NCI-H774 (cell line): ENCODE measurements around the gene ANO10.

Experiments used
- DNase-seq: peaks from one replicate; lab custom pipeline; 2025; lab: John Stamatoyannopoulos, UW

Gene ANO10

GRCh38 chr3:43346978-43347749 is 274.6 kb downstream of the ANO10 start:
- DNase-seq, result no peak

GRCh38 chr3:43345877-43346276 is 275.9 kb downstream of the ANO10 start:
- no peak for DNase-seq

- DNase-seq, result no peak
These were observed 276.6 kb downstream of the ANO10 start for GRCh38 chr3:43345246-43345645.

DNA sequence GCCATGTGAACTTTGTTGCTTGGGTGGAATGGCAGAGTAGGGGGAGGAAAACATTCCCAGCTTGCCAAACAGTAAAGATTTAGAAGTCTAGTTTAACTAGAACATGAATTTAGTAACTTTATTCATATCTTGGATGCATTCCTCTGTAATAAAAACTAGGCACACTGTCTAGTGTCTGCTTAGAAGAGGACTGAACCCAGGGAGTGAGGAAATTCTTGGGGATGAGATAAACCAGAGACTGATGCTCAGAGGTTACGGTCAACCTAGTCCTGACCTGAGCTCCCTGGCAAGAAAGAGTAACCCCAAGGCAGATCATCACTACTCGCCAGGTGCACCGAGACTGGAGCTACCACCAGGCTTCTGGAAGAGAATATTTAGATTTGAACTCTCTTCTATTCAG is 277.3 kb downstream of the ANO10 start:
- DNase-seq, result no peak

GRCh38 chr3:43343815-43344214 is 278.0 kb downstream of the ANO10 start:
- no peak for DNase-seq

GRCh38 chr3:43343185-43343584 is 278.6 kb downstream of the ANO10 start:
- DNase-seq, result no peak

DNA sequence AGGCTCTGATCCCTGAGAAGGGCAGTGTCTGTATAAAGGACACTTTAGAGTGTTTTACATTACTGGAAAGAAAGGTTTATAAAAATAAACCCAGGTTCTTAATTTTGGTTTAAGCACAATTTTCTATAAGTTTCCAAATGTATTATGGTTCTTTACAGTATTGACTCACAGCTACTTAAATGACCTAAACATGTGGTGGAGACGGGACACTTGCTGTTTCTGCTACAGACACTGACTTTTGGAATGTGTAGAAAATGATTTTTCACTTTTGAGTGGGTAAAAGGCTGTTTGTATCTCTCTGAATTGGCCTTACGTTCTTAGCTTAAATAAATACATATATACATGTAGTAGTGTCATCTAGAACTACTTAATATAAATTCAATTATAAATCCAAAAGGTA is 280.0 kb downstream of the ANO10 start:
- no peak for DNase-seq

- no peak for DNase-seq
These were observed 281.4 kb downstream of the ANO10 start for GRCh38 chr3:43340403-43340802.

DNA sequence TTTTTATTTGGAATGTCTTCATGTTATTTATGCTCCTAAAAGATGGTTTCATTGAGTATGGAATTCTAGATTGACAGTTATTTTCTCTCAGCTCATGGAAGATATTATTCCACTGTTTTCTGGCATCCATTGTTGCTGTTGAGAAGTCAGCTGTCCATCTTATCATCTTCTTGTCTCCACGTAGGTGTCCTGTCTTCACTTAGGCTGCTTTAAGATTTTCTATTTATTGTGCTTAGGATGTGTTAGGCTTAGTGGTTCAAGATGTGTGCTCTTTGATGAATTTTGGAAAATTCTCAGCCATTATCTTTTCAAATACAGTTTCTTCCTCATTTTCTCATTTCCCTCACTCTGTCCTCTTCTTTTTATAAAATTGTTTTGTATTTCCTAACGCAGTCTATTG is 283.5 kb downstream of the ANO10 start:
- DNase-seq, result no peak

DNA sequence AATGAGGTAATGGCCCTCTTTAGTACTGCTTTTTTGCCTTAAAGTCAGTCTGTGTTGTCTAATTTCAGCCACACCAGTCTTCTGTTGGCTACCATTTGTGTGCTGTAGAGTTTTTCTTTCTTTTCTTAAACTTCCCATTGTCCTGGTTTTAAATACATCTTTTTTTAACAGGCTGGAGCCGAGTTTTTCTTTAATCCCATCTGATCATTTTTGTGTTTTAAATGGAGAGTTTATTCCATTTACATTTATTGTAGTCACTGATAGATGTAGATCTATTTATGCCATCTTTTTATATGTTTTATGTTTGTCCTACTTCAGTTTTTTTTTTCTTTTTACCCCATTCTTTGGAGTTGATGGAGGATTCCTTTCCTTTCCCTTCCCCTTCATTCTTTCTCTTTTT is 286.0 kb downstream of the ANO10 start:
- DNase-seq, result no peak

DNA sequence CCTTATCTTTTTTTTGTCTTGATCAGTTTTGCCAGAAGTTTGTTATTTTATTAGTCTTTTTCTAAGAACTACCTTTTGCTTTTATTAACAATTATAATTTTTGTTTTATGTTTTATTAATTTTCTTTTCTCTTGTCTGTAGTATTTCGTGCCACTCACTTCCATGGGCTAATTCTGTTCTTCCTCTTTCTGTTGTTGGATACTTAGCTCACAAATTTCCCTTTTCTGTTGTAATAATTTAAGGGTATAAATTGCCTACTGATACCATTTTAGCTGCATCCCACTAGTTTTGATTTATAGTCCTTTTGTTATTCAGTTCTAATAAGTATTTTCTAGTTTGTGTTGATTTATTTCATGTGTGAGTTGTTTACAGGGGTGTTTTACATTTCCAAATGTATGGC is 286.8 kb downstream of the ANO10 start:
- DNase-seq, result no peak

GRCh38 chr3:43331381-43331780 is 290.4 kb downstream of the ANO10 start:
- DNase-seq, result no peak

DNA sequence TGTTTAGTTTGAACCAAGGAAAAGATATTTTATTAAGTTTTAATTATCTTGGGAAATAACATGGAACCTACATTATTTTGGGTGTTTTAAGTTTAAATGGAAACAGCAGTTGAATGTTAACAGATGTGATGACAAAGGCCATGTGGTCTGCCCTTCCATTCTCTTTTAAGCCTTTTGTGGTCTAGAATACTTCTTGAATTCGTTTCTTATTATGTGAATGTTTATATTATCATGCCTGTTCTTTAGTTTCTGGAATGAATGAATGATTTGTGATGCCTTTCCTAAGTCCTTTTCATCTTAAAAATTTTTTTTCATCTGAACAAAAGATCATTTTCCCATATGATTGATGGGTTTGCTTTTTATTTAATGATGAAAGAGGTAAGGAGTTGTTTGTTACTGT is 290.8 kb downstream of the ANO10 start:
- no peak for DNase-seq

DNA sequence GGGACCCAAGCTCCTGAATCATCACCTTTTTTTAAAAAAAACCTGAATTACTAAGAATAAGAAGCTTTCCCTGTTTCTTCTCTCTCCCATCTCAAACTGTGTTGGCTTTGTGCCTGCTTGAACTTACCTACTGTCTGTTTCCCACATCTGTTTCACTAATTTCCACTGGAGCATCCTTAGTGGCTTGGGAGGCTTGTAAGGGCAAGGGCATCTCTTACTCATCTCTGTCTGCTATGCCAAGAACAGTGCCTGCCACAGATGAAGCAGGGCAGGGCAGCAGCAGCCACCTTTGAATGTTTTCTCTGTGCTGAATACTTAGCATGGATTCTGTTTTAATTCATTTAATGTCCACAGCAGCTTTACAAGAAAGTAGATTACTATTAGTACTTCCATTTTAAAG is 293.2 kb downstream of the ANO10 start:
- no peak for DNase-seq

GRCh38 chr3:43327582-43327979 is 294.2 kb downstream of the ANO10 start:
- DNase-seq, result no peak

GRCh38 chr3:43326891-43327581 is 294.8 kb downstream of the ANO10 start:
- no peak for DNase-seq

DNA sequence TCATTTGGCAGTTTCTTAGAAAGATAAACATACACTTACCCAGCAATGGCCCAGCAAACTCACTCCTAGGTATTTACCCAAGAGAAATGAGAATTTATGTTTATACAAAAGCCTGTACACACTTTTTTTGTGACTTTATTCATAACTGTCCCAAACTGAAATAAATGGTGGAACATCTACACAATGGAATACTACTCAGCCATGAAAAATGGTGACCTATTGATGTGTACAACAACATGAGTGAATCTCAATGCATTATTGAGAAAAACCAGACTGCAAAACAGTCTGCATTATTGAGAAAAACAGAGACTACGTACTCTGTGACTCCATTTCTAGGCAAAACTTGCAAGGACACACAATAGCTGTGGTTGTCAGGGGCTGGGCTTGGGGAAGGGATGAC is 298.3 kb downstream of the ANO10 start:
- no peak for DNase-seq

DNA sequence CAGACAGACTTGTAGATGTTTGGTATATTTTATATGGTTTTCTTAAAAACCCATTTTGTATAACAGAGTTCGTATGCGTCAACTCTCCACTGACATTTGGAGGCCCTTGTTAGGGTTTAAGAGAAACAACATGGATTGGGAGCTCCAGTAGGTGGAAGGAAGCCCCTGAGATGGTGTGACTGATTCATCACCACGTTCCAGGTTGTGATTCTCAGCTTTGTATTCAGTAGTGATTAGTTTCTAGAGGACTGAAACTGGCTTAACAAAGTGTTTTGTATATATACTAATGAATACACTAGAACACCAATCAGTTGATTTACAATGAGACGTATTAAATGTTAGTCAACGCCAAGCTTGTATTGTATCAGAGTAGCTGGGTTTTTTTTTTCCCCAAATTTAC is 301.5 kb downstream of the ANO10 start:
- DNase-seq, result no peak

DNA sequence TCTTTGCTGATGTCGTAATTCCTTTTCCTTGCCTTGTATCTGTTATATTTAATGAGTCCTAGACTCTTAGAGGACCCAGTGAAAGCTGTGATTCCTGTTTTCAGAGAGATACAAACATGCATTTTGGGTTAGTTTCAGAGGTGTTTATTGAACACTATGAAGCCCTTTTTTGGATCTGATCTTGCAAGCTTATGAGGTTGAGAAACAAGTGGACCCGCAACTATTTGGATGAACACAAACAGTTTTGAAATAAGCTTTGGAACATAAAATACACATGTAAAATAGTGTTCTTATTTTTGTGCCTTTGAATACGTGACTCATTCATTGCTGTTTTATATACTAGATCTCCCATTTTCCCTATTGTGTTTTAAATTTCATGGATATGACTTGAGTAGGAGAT is 302.0 kb downstream of the ANO10 start:
- no peak for DNase-seq

- DNase-seq, result no peak
These were observed 302.4 kb downstream of the ANO10 start for GRCh38 chr3:43319376-43319775.

GRCh38 chr3:43317461-43318316 is 304.1 kb downstream of the ANO10 start:
- DNase-seq, result no peak

- no peak for DNase-seq
These were observed 304.9 kb downstream of the ANO10 start for GRCh38 chr3:43316783-43317460.
